ENCODE measurements around the gene CYSRT1. TPM values are rescaled to one million over a fixed set of nuclear protein-coding genes. Genes with fewer than 3 reads are reported as not detected.

CYSRT1 gene
- total and polyA plus RNA-seq, 8 donors = 0.92 to 47.3 (median 3.4) TPM; not detected in 3

GRCh38 chr9:137213160-137214060, 11.6 kb upstream of the CYSRT1 start:
- no peak for TF ChIP-seq EP300 (IDR thresholded peaks at IDR 0.05)
- no peak for TF ChIP-seq POLR2AphosphoS5 (IDR thresholded peaks at IDR 0.05)
- TF ChIP-seq, protein P1, sequence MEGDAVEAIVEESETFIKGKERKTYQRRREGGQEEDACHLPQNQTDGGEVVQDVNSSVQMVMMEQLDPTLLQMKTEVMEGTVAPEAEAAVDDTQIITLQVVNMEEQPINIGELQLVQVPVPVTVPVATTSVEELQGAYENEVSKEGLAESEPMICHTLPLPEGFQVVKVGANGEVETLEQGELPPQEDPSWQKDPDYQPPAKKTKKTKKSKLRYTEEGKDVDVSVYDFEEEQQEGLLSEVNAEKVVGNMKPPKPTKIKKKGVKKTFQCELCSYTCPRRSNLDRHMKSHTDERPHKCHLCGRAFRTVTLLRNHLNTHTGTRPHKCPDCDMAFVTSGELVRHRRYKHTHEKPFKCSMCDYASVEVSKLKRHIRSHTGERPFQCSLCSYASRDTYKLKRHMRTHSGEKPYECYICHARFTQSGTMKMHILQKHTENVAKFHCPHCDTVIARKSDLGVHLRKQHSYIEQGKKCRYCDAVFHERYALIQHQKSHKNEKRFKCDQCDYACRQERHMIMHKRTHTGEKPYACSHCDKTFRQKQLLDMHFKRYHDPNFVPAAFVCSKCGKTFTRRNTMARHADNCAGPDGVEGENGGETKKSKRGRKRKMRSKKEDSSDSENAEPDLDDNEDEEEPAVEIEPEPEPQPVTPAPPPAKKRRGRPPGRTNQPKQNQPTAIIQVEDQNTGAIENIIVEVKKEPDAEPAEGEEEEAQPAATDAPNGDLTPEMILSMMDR (IDR thresholded peaks at IDR 0.05) = no peak
- no peak for TF ChIP-seq POLR2A (IDR thresholded peaks at IDR 0.05)
- H3K9me3 ChIP-seq = no peaks in the 10 kb centered on the region
- H3K4me3 ChIP-seq = no peak overlapping the region
- peaks cover 10 to 61% (median 40%) of the 10 kb centered on the region in 4 donors for H3K36me3 ChIP-seq
- DNase-seq = no peak
- peaks cover 12 to 23% (median 20%) of the 10 kb centered on the region in 4 donors for H3K4me1 ChIP-seq
- H3K27me3 ChIP-seq = no peaks in the 10 kb centered on the region
- no peak overlapping the region for H3K27ac ChIP-seq
- intact Hi-C loops (cut with DNase I; ENCODE audit: low total_unique reads) = no loop called here
- 83 to 89% (median 89%) methylated on average over 32 to 49 of the region's 49 CpGs for WGBS, 5 donors

GRCh38 chr9:137214620-137215019, 10.4 kb upstream of the CYSRT1 start:
- DNase-seq = no peak
- Histone ChIP-seq H3K27me3 (no peaks in the 10 kb centered on the region), H3K4me3 (no peak overlapping the region), H3K36me3 (peaks cover 10 to 53% (median 30%) of the 10 kb centered on the region in 4 donors), H3K9me3 (no peaks in the 10 kb centered on the region), H3K4me1 (peaks cover 14 to 35% (median 32%) of the 10 kb centered on the region in 4 donors), H3K27ac (no peak overlapping the region)
- WGBS, 5 donors = 92 to 97% (median 96%) methylated on average over 17 to 19 of the region's 19 CpGs
- TF ChIP-seq EP300 (IDR thresholded peaks at IDR 0.05) (no peak), POLR2AphosphoS5 (IDR thresholded peaks at IDR 0.05) (no peak), POLR2A (IDR thresholded peaks at IDR 0.05) (no peak)
- TF ChIP-seq, protein P1 (IDR thresholded peaks at IDR 0.05) = no peak
- intact Hi-C loops (cut with DNase I; ENCODE audit: low total_unique reads) = no loop called here

DNA sequence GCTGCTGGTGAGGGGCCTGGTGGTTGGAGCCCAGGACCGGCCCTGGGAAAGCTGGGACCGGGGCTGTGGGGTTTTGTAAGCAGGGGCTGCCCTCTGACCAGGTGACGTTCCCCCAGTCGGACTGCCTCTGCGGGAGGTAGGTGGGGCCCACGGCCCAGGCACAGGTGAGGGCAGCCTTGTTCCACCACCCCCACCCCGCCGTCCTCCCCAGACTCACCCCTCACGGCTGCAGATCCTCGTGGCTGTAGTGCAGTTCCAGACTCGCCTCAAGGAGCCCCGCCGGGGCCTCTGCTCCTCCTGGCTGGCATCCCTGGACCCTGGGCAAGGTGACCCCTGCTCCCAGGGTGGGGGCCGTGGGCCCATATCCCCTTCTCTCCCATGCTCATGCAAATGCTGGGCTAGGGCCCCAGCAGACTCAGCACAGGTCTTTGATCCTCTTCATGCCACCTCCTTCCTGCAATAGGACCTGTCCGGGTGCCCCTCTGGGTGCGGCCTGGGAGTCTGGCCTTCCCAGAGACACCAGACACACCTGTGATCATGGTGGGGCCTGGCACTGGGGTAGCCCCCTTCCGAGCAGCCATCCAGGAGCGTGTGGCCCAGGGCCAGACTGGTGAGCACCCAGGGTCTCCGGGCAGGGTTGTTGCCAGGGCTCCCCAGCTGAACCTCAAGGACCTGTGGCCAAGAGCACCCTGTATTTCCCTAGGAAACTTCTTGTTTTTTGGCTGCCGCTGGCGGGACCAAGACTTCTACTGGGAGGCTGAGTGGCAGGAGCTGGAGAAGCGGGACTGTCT, 9.6 kb upstream of the CYSRT1 start:
- H3K27me3 ChIP-seq = no peaks in the 10 kb centered on the region
- 92 to 95% (median 94%) methylated on average over 18 to 22 of the region's 22 CpGs for WGBS, 5 donors
- H3K4me3 ChIP-seq = no peak overlapping the region
- peaks cover 14 to 41% (median 39%) of the 10 kb centered on the region in 4 donors for H3K4me1 ChIP-seq
- no peak for DNase-seq
- intact Hi-C loops (cut with DNase I; ENCODE audit: low total_unique reads) = no loop called here
- H3K9me3 ChIP-seq = no peaks in the 10 kb centered on the region
- H3K36me3 ChIP-seq = peaks cover 10 to 45% (median 22%) of the 10 kb centered on the region in 4 donors
- TF ChIP-seq POLR2A (IDR thresholded peaks at IDR 0.05) = no peak
- TF ChIP-seq EP300 (IDR thresholded peaks at IDR 0.05) = no peak
- no peak for TF ChIP-seq POLR2AphosphoS5 (IDR thresholded peaks at IDR 0.05)
- TF ChIP-seq, protein P1 (IDR thresholded peaks at IDR 0.05) = no peak
- H3K27ac ChIP-seq = no peak overlapping the region
